GM12872 (cell line): ENCODE measurements around the gene MYOCD.

Experiments used
- TF ChIP-seq, protein P1 (sequence below): IDR thresholded peaks from 3 replicates; pipeline ENCODE4 v1.5.1; 2011; ENCODE audit warnings: low read depth, mild to moderate bottlenecking, low read length, moderate library complexity; ENCODE audit not compliant: insufficient read depth

Gene MYOCD

GRCh38 chr17:12730931-12731521 lies 65.3 kb downstream of the MYOCD start:
- TF ChIP-seq, protein P1, sequence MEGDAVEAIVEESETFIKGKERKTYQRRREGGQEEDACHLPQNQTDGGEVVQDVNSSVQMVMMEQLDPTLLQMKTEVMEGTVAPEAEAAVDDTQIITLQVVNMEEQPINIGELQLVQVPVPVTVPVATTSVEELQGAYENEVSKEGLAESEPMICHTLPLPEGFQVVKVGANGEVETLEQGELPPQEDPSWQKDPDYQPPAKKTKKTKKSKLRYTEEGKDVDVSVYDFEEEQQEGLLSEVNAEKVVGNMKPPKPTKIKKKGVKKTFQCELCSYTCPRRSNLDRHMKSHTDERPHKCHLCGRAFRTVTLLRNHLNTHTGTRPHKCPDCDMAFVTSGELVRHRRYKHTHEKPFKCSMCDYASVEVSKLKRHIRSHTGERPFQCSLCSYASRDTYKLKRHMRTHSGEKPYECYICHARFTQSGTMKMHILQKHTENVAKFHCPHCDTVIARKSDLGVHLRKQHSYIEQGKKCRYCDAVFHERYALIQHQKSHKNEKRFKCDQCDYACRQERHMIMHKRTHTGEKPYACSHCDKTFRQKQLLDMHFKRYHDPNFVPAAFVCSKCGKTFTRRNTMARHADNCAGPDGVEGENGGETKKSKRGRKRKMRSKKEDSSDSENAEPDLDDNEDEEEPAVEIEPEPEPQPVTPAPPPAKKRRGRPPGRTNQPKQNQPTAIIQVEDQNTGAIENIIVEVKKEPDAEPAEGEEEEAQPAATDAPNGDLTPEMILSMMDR = no peak

DNA sequence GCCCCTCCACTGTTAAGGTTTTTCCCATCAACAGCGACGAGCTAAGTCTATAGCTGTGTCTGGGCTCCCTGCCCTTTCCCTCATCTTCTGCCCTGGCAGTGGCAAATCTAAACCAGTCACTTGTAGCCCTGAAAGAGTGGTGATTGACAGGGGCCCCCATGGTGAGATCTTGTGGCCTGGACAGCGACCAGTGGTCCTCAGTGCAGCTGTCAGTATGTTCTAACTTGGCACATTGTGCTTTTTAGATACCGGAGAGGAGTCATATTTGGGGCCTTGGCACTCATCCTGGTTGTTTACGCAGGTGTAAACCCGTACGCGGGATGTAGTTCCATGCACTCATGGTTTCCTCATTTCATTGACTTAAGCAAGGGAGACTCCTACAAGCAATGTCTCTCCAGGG lies 66.1 kb downstream of the MYOCD start:
- TF ChIP-seq, protein P1 = no peak

DNA sequence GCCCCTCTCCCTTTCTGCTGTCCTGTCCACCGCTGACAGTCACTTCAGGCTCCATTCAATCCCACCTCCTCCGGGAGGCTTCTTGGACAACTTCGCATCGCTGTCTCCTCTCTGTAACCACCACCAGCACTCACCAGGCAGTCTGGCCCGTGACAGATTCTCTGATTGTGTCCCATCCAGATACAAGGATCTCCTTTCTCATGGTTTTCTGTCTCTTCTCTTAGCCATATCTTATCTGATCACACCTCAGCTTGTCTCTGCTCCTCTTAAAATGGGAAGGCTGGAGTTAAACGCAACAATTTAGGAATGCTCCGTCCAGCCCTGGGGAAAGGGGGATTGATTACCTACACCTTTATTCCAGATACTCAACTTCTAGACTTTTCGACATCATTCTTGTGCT lies 66.7 kb downstream of the MYOCD start:
- TF ChIP-seq, protein P1 = no peak

- TF ChIP-seq, protein P1 = no peak
These were observed 69.2 kb downstream of the MYOCD start for GRCh38 chr17:12734926-12735325.

GRCh38 chr17:12735517-12735916 lies 69.8 kb downstream of the MYOCD start:
- TF ChIP-seq, protein P1 = no peak

DNA sequence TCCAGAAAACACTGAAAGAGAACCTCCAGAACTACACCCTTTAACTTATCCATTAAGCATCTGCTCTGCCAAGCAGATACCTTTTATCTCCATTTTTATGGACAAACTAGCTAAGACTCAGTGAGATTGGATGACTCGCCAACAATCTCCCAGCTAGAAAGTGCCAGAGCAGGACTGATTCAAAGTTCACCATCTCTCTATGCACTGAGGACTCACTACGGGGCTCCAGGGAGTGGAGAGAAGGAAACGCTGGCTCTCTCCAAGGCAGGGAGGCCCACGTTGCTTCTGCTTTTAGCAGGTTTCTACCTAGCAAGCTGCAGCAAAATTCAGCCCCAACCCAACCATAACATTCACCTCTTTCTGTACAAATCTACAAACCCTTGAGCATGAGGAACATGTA lies 70.8 kb downstream of the MYOCD start:
- TF ChIP-seq, protein P1 = no peak

DNA sequence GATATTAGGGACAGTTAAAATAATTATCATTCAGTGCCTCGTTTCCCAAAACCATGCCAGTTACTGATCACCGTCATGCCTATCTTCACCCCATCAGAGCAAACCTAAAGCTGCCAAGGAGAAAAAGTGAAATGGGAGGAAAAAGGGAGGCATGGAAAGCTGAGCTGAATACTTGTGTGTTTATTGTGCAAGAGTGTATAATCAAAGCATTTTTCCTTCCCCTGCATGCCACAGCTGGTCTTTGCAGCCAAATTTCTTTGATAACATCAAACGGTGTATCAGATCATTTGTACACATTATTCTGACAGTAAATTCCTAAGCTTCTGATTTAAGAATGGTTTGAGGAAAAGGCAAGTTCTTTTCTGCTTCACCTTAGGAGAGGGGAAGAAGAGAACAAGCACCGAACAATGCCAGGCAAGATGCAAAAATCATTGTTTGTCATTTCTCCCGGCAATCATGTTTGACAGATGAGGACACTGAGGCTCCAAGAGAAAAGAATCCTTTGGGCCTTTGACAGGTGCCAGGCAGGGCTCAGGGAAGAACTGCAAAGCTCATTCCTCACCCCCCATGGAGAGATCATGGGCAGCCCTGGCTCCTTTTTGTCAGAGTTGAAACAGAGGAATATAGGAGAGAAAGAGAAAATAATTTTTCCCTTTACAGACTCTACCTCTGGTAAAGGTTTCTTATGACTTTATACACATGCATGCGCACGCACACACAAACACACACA lies 72.2 kb downstream of the MYOCD start:
- TF ChIP-seq, protein P1 = no peak
